Measurements from ENCODE around the gene DHRS7B.
"Not testable (repeated sequence)": the region's sequence is repeated elsewhere in the genome, so short reads cannot be mapped to it uniquely, and the experiment has no call there.

DHRS7B gene

GRCh38 chr17:21185061-21185460, 58.3 kb downstream of the DHRS7B start:
- DNase-seq, result no peak

DNA sequence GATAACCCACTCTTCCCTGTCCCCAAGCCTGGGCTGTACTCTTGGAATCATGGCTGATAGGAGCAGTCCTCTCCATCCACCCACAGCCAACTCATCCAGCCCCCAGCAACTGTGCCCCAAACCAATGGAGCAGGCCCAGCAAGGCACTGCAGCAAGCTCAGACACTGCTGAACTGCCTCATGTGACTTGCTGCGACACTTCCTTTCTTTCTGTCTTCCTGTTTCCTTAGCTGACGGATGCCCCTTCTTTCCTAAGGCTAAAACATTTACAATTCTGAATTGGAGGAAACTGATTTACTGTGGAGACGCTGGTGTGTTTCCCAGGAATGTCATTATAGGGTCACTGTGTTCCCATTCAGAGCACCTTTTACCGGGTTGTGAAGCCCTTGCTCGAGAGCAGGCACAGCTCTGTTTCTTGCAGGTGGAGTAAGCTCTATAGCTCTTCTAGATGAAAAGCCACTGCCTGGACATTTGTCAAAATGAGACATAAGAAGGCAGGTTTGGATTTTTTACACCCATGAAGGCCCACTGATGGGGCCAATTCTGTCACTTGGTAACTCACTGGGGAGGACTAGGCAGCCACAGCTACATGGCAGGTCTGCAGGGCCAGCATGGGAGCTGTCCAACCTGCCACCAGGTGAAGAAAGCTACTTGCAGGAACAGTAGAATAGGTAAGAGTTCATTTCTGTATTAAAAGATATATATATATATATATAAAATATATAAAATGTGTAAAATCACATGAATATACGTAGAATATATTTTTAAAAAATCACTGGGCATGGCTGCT, 59.8 kb downstream of the DHRS7B start:
- DNase-seq, result no peak

- no peak for DNase-seq
Observed at GRCh38 chr17:21189361-21189760, 62.6 kb downstream of the DHRS7B start.

DNA sequence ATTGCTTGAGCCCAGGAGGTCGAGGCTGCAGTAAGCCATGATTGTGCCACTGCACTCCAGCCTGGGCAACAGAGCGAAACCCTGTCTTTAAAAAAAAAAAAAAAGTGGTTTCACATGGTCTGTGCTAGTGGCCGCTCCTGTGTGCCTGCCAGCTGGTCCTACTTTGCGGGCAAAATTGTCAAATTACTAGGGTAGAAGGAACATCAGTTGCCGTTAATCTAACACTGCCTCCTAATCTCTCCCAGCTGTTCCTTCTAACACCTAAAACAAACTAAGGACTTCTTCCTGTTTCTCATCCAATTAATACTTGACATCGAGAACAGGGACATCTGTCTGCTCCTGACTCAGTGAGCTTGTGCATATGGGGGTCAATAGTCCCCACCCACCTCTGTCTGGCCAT, 63.3 kb downstream of the DHRS7B start:
- DNase-seq, result no peak

DNA sequence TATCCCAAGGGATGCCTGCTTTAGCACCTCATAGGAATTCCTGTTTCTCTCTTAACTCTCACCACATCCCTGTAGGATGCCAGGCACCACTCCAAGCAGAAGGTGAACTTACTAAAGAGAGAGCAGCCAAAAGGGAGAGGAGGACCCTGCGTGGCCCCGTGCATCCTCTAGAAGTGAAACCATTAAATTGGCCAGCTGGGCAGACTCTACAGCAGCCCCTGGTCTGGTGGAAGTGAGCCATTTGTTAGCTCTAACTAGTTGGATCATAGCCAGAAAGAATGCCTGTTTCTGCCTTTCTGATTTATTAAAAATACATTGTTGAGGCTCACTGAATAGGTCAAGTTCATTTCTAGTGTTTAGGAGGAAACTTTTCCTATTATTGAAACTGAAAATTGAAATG, 64.9 kb downstream of the DHRS7B start:
- DNase-seq, result no peak

DNA sequence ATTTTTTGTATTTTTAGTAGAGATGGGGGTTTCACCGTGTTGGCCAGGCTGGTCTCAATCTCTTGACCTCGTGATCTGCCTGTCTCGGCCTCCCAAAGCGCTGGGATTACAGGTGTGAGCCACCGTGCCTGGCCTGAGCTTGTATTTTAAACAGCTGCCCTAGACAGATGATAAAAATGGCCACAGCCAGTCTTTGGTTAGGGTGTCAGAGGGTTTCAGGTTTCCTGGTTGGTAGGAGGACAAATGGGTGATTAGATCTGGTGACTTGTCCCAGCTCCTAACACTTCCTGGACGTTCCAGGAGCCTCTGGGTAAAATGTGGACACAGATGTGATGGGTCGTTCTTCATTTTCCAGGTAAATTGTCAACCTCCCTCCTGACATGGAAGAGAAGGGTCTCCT, 65.7 kb downstream of the DHRS7B start:
- not testable (repeated sequence) for DNase-seq

DNA sequence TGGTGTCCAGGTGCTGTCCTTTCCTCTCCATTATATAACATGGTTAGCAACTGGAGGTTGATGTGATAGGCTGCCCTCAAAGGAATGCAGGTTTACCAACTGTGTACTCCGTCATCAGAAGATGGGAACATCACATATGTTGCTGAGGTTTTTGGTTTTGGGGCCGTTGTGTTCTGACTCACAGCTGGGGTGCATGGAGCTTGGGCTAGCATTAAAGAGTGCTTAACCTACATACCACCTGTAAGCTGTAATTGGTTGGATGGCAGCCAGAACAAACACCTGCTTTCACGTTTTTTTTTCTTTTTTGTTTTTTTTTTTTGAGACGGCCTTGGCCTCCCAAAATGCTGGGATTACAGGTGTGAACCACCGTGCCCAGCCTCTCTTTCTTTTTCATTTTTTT, 66.3 kb downstream of the DHRS7B start:
- DNase-seq, result no peak

GRCh38 chr17:21194226-21194625, 67.5 kb downstream of the DHRS7B start:
- no peak for DNase-seq

DNA sequence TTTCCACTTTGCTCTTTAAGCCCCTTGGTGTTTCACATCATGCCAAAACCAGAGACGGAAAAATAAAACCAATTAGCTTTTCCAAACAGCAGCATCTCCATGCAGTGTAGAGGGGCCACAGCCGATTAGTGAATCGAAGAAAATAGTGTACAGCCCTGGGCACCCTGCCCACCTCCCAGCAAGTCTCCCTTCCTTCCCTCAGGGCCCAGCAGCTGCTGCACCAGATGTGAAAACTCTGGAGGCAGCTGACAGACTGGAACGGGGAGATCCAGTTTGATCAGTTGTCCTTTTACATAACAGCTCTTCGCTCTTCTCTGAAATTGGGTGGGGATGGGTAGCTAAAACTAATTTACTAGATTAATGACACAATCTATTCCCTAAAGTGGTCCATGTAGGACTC, 67.9 kb downstream of the DHRS7B start:
- DNase-seq, result no peak

GRCh38 chr17:21196126-21196525, 69.4 kb downstream of the DHRS7B start:
- no peak for DNase-seq

GRCh38 chr17:21198411-21198810, 71.6 kb downstream of the DHRS7B start:
- DNase-seq, result no peak

- DNase-seq, result no peak
Observed at GRCh38 chr17:21199311-21199710, 72.5 kb downstream of the DHRS7B start.

GRCh38 chr17:21199856-21200255, 73.1 kb downstream of the DHRS7B start:
- DNase-seq, result no peak

GRCh38 chr17:21200590-21201297, 74.0 kb downstream of the DHRS7B start:
- DNase-seq, result no peak

- DNase-seq, result no peak
Observed at GRCh38 chr17:21201298-21201595, 74.5 kb downstream of the DHRS7B start.

DNA sequence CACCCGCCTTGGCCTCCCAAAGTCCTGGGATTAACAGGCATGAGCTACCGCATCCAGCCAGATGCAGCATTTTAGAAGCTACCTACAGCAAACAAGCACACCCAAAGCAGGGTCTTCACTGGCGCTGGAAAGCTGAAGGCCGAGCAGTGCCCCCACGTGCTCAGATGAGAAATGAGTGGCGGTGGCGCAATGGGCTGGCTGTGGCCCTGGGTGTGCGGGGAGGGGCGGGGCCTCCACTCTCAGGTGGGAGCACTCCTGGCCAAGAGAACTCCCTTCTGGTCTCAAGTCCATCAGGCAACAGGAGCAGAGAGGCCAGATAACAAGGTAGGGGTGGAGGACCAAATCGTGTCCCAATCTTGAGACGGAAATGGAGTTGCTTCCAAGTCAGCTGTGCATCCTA, 75.1 kb downstream of the DHRS7B start:
- no peak for DNase-seq

GRCh38 chr17:21202512-21202911, 75.7 kb downstream of the DHRS7B start:
- no peak for DNase-seq

- no peak for DNase-seq
Observed at GRCh38 chr17:21204935-21205334, 78.2 kb downstream of the DHRS7B start.

GRCh38 chr17:21208352-21208751, 81.6 kb downstream of the DHRS7B start:
- no peak for DNase-seq

DNA sequence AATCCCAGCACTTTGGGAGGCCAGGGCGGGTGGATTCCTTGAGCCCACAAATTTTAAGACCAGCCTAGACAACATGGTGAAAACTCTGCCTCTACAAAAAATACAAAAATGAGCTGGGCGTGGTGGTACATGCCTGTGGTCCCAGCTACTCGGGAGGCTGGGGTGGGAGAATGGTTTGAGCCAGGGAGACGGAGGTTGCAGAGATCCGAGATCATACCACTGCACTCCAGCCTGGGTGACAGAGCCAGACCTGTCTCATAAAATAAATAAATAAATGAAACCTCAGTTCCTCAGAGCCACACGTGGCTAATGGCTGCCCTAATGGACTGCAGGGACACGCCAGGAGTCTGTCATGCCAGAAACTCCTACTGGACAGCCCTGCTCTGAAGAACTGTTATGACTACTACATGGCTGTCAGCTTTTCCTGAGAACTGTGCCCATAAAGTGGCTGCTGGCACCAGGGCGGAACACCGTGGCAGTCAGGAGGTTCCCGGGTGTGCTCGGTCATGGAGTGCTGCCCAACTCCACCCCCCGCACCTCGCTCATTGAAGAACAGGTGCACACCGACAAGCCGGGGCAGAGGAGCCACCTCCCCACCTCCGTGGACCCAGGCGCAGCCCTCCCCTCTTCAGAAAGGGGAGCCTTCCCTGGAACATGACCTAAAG, 82.9 kb downstream of the DHRS7B start:
- DNase-seq, result no peak

DNA sequence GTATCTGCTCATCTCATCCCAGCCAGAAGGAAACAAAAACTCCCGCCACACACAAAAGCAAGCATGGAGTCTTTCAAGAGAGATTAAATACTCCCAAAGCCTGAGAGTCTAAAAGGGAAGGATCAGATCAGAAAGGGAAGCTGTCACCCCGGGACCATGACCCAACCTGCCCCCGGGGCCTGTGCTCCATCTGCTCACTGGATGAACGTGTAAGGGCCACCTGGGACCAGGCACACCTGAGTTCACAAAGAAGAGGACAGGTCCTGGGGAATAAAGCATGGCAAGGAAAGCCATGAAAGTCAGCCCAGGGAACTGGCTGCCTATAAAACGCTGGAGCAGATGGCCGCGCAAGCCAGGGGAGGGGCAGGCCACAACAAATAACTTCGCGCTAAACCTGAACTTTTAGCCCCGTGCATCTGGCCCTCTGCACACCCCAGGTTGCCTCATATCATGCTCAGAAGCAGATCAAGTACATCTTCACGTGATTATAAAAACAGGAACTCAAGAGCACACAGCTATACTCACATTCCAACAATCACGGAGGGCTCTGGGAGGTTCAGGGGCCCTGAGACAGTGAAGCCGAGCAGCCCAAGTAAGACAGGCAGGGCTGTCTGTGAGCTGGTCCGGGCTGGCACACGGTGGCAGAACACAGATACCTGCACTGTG, 83.8 kb downstream of the DHRS7B start:
- DNase-seq, result no peak

- DNase-seq, result no peak
Observed at GRCh38 chr17:21211825-21212479, 85.2 kb downstream of the DHRS7B start.
